Measurements from ENCODE around the gene DIS3L2.

DNA sequence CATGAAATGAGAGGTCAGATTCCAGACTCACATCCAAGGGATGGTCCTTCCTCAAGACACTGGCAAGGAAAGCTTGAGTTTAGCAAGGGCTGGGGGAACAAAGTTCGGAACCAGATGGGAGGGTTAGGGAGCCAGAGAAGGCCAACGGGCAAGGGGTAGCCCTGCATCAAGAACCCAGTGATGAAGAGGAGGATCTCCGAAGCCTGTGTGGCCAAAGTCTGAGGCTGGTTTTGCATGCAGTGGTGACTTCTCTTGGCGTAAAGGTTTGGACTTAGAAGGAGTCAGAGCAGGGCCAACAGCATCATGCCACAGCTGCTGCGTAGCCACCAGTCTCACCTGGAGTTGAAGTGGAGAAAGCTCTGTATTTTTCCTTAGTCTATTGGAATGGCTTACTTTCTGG is 293.5 kb downstream of the DIS3L2 start:
- TF ChIP-seq, protein P1, sequence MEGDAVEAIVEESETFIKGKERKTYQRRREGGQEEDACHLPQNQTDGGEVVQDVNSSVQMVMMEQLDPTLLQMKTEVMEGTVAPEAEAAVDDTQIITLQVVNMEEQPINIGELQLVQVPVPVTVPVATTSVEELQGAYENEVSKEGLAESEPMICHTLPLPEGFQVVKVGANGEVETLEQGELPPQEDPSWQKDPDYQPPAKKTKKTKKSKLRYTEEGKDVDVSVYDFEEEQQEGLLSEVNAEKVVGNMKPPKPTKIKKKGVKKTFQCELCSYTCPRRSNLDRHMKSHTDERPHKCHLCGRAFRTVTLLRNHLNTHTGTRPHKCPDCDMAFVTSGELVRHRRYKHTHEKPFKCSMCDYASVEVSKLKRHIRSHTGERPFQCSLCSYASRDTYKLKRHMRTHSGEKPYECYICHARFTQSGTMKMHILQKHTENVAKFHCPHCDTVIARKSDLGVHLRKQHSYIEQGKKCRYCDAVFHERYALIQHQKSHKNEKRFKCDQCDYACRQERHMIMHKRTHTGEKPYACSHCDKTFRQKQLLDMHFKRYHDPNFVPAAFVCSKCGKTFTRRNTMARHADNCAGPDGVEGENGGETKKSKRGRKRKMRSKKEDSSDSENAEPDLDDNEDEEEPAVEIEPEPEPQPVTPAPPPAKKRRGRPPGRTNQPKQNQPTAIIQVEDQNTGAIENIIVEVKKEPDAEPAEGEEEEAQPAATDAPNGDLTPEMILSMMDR (IDR thresholded peaks at IDR 0.05): no peak
- no peak for TF ChIP-seq POLR2A (IDR thresholded peaks at IDR 0.05)

Data from uterus (tissue), 2 donors.